Suprapubic skin (tissue), 4 donors: ENCODE measurements around the gene PXYLP1. TPM values are rescaled to one million over a fixed set of nuclear protein-coding genes. Genes with fewer than 3 reads are reported as not detected.

Experiments
- DNase-seq, 2 donors: peaks; one replicate each; pipeline ENCODE4 v3.0.0-alpha.2; 2019; ENCODE audit warnings: low spot score in 2 of 2
- H3K27ac ChIP-seq: fragments of 200-600 bp; sonication (generic); one replicate; pipeline ENCODE4 v1.5.1; 2019
- H3K27me3 ChIP-seq: fragments of 200-600 bp; sonication (generic); one replicate; pipeline ENCODE4 v1.5.1; 2019
- H3K36me3 ChIP-seq: fragments of 200-600 bp; sonication (generic); one replicate; pipeline ENCODE4 v1.5.1; 2019
- H3K4me1 ChIP-seq: fragments of 200-600 bp; sonication (generic); one replicate; pipeline ENCODE4 v1.5.1; 2019
- H3K4me3 ChIP-seq: fragments of 200-600 bp; sonication (generic); one replicate; pipeline ENCODE4 v1.5.1; 2019; ENCODE audit warnings: mild to moderate bottlenecking
- H3K9me3 ChIP-seq: fragments of 200-600 bp; sonication (generic); one replicate; pipeline ENCODE4 v1.5.1; 2019
- EP300 ChIP-seq: sonication (generic); formaldehyde crosslinking; IDR thresholded peaks from one replicate; pipeline ENCODE4 v1.6.1; 2017; ENCODE audit warnings: antibody characterized with exemption
- POLR2A ChIP-seq, 2 donors: fragments of 450-650 bp; IDR thresholded peaks; one replicate each; pipeline ENCODE4 v1.6.1; 2017; ENCODE audit warnings: antibody characterized with exemption in 2 of 2, mild to moderate bottlenecking in 2 of 2, moderate library complexity in 2 of 2
- POLR2AphosphoS5 ChIP-seq, 3 donors: sonication (generic); formaldehyde crosslinking; IDR thresholded peaks; one replicate each; pipeline ENCODE4 v1.6.1; 2017; ENCODE audit warnings: antibody characterized with exemption in 3 of 3
- WGBS: methylation state at CpG from one replicate; pipeline ENCODE4 v1.1.5; 2018; 5-methylcytosine and 5-hydroxymethylcytosine counted together
- total RNA-seq, 4 donors: library from RNA; depleted of rRNA; stranded (reverse); fragments of >200 nt; gene quantifications; one replicate each; pipeline ENCODE4 v1.1.0, GENCODE V29; 2016
- TF ChIP-seq, protein P1 (sequence below), 2 donors: fragments of 200-600 bp in 1 of 2; fragments of 450-650 bp in 1 of 2; sonication (generic) in 1 of 2; IDR thresholded peaks; one replicate each; pipeline ENCODE4 v1.5.1; 2016 to 2019; ENCODE audit warnings: antibody characterized with exemption in 2 of 2, mild to moderate bottlenecking in 1 of 2, moderate library complexity in 1 of 2

The PXYLP1 gene
- total RNA-seq, 4 donors from 2014 or later: 6.7 to 11.8 (median 9.5) TPM

GRCh38 chr3:141261472-141262307, 30.1 kb downstream of the PXYLP1 start:
- Histone ChIP-seq H3K36me3 (peaks cover 2% of the 10 kb centered on the region), H3K27ac (no peak overlapping the region), H3K4me1 (no peaks in the 10 kb centered on the region), H3K9me3 (no peaks in the 10 kb centered on the region), H3K27me3 (no peaks in the 10 kb centered on the region), H3K4me3 (no peak overlapping the region)
- 83% methylated on average over 8 of the region's 8 CpGs for WGBS
- no peak for TF ChIP-seq POLR2A (IDR thresholded peaks at IDR 0.05)
- TF ChIP-seq POLR2AphosphoS5 (IDR thresholded peaks at IDR 0.05): no peak
- TF ChIP-seq, protein P1, sequence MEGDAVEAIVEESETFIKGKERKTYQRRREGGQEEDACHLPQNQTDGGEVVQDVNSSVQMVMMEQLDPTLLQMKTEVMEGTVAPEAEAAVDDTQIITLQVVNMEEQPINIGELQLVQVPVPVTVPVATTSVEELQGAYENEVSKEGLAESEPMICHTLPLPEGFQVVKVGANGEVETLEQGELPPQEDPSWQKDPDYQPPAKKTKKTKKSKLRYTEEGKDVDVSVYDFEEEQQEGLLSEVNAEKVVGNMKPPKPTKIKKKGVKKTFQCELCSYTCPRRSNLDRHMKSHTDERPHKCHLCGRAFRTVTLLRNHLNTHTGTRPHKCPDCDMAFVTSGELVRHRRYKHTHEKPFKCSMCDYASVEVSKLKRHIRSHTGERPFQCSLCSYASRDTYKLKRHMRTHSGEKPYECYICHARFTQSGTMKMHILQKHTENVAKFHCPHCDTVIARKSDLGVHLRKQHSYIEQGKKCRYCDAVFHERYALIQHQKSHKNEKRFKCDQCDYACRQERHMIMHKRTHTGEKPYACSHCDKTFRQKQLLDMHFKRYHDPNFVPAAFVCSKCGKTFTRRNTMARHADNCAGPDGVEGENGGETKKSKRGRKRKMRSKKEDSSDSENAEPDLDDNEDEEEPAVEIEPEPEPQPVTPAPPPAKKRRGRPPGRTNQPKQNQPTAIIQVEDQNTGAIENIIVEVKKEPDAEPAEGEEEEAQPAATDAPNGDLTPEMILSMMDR (IDR thresholded peaks at IDR 0.05): no peak
- TF ChIP-seq EP300: no peak
- no peak for DNase-seq

DNA sequence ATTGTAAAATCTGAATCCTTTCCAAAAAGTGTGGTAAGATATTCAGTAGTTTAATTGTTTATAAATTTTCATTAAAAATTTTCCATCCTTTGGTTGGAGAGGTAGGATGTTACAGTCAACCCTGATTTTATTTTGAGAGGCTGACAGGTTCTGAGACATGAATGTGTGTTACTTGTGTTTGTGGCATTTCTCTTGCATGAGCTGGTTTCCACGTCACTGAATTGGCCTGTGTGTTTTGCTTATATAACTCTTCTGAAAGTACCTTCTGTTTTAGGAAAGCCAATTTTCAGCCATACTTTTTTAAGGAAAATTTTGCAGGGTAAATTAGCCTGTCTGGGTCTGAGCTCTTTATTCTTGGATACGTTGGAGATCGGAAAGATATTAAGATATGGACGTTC, 30.7 kb downstream of the PXYLP1 start:
- Histone ChIP-seq H3K27ac (no peak overlapping the region), H3K9me3 (no peaks in the 10 kb centered on the region), H3K4me1 (no peaks in the 10 kb centered on the region), H3K36me3 (peaks cover 2% of the 10 kb centered on the region), H3K4me3 (no peak overlapping the region), H3K27me3 (no peaks in the 10 kb centered on the region)
- no peak for DNase-seq
- 87% methylated on average over 4 of the region's 4 CpGs for WGBS
- TF ChIP-seq, protein P1 (IDR thresholded peaks at IDR 0.05): no peak
- TF ChIP-seq POLR2A (IDR thresholded peaks at IDR 0.05): no peak
- no peak for TF ChIP-seq POLR2AphosphoS5 (IDR thresholded peaks at IDR 0.05)
- no peak for TF ChIP-seq EP300

DNA sequence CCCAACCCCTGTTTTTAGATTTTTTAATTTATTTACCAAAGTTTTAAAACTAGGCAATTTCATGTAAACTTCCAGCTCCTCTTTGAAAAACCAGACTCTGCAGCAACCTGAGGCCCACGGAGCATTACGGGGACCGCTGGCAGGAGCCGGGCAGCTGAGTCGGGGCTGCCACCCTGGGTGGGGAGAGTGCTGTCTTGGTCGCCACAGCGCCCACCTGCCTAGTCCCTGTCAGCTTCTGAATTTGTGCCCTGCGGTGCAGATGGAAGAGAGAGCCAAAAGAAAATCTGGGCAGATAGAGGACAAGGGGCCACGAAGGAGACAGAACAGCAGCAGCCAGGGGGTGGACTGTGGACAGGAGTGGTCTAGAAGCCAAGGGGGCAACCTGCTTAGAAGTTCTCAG, 34.6 kb downstream of the PXYLP1 start:
- Histone ChIP-seq H3K27ac (no peak overlapping the region), H3K4me1 (no peaks in the 10 kb centered on the region), H3K36me3 (no peaks in the 10 kb centered on the region), H3K9me3 (no peaks in the 10 kb centered on the region), H3K4me3 (no peak overlapping the region), H3K27me3 (no peaks in the 10 kb centered on the region)
- WGBS: 97% methylated on average over 9 of the region's 9 CpGs
- TF ChIP-seq POLR2A (IDR thresholded peaks at IDR 0.05) (no peak), POLR2AphosphoS5 (IDR thresholded peaks at IDR 0.05) (no peak), EP300 (no peak)
- TF ChIP-seq, protein P1 (IDR thresholded peaks at IDR 0.05): no peak
- DNase-seq: no peak

GRCh38 chr3:141266797-141267555, 35.4 kb downstream of the PXYLP1 start:
- H3K4me3 ChIP-seq: peak overlapping the region; percentile 15
- no peak for TF ChIP-seq POLR2A (IDR thresholded peaks at IDR 0.05)
- no peak for TF ChIP-seq EP300
- no peak for TF ChIP-seq POLR2AphosphoS5 (IDR thresholded peaks at IDR 0.05)
- TF ChIP-seq, protein P1 (IDR thresholded peaks at IDR 0.05): no peak
- no peaks in the 10 kb centered on the region for H3K27me3 ChIP-seq
- H3K4me1 ChIP-seq: no peaks in the 10 kb centered on the region
- H3K27ac ChIP-seq: no peak overlapping the region
- no peak for DNase-seq
- no peaks in the 10 kb centered on the region for H3K9me3 ChIP-seq
- no peaks in the 10 kb centered on the region for H3K36me3 ChIP-seq
- 86% methylated on average over 13 of the region's 13 CpGs for WGBS

- Histone ChIP-seq H3K4me3 (peak overlapping the region; percentile 15), H3K4me1 (no peaks in the 10 kb centered on the region), H3K27ac (no peak overlapping the region), H3K27me3 (no peaks in the 10 kb centered on the region), H3K36me3 (no peaks in the 10 kb centered on the region), H3K9me3 (no peaks in the 10 kb centered on the region)
- DNase-seq: no peak
- TF ChIP-seq POLR2AphosphoS5 (IDR thresholded peaks at IDR 0.05) (no peak), EP300 (no peak), POLR2A (IDR thresholded peaks at IDR 0.05) (no peak)
- TF ChIP-seq, protein P1 (IDR thresholded peaks at IDR 0.05): no peak
Observed at GRCh38 chr3:141267629-141268028, 36.0 kb downstream of the PXYLP1 start.
